Neural progenitor cell (in vitro differentiated cells): Measurements from ENCODE around the gene ACAA1.

Experiments used
- EZH2 ChIP-seq: fragments of 200-600 bp; sonication (generic); IDR thresholded peaks from 2 replicates; pipeline ENCODE4 v1.6.1; 2017; ENCODE audit warnings: antibody characterized with exemption, mild to moderate bottlenecking, moderate library complexity
- EZH2phosphoT487 ChIP-seq: fragments of 200-600 bp; sonication (generic); IDR thresholded peaks from 2 replicates; pipeline ENCODE4 v1.6.1; 2017; ENCODE audit warnings: antibody characterized with exemption
- TF ChIP-seq, protein P1 (sequence below): fragments of 200-600 bp; sonication (generic); IDR thresholded peaks from 2 replicates; pipeline ENCODE4 v1.5.1; 2017; ENCODE audit warnings: antibody characterized with exemption, mild to moderate bottlenecking

DNA sequence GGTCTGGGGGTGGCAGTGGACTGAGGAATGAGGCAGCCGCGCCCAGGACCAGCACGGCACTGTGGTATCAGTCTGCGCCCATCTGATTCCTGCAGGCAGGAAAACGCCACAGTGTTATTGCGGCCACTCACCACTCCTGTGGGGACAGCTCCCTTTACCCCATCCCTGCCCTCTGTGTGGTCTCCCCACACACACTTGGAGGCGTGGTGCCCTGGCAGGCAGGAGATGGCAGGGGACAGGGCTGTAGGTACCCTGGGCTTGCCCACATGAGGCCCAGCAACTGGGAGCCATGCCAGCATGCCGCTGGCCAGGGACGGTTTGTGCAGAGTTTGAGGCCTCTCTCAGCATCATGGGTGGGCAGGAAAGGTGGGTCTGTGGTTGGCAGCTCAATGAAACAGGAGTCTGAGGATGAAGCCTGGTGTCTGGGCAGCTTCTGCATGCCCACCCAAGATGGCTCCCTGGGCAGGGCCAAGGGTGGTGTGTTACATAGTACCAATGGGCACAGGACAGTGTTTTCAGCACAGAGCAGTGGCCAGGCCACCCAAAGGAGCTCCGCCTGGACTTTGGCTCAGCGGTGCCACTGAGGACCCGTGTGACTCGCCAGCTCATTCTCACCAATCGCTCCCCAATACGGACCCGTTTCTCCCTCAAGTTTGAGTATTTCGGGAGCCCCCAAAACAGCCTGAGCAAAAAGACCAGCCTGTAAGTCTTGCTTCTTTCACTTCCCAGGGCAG is 27.2 kb downstream of the ACAA1 start:
- TF ChIP-seq, protein P1, sequence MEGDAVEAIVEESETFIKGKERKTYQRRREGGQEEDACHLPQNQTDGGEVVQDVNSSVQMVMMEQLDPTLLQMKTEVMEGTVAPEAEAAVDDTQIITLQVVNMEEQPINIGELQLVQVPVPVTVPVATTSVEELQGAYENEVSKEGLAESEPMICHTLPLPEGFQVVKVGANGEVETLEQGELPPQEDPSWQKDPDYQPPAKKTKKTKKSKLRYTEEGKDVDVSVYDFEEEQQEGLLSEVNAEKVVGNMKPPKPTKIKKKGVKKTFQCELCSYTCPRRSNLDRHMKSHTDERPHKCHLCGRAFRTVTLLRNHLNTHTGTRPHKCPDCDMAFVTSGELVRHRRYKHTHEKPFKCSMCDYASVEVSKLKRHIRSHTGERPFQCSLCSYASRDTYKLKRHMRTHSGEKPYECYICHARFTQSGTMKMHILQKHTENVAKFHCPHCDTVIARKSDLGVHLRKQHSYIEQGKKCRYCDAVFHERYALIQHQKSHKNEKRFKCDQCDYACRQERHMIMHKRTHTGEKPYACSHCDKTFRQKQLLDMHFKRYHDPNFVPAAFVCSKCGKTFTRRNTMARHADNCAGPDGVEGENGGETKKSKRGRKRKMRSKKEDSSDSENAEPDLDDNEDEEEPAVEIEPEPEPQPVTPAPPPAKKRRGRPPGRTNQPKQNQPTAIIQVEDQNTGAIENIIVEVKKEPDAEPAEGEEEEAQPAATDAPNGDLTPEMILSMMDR = no peak
- TF ChIP-seq EZH2 (no peak), EZH2phosphoT487 (no peak)
